Hepatocyte (in vitro differentiated cells): Measurements from ENCODE around the gene RANBP17. TPM values are rescaled to one million over a fixed set of nuclear protein-coding genes. Genes with fewer than 3 reads are reported as not detected.

ENCODE experiments used
- DNase-seq: peaks from one replicate; pipeline ENCODE4 v3.0.0-alpha.2; 2016; ENCODE audit warnings: low spot score
- H2AFZ ChIP-seq: fragments of 200-600 bp; sonication (generic); 2 replicates; pipeline ENCODE4 v1.6.0; 2016; ENCODE audit warnings: antibody characterized with exemption, mild to moderate bottlenecking
- H3K27ac ChIP-seq: fragments of 200-600 bp; sonication (generic); 2 replicates; pipeline ENCODE4 v1.5.1; 2016; ENCODE audit warnings: mild to moderate bottlenecking
- H3K27me3 ChIP-seq: fragments of 200-600 bp; sonication (generic); 2 replicates; pipeline ENCODE4 v1.6.1; 2016
- H3K36me3 ChIP-seq: fragments of 200-600 bp; sonication (generic); replicated peaks from 2 replicates; pipeline ENCODE4 v1.5.1; 2016; ENCODE audit warnings: low read depth; ENCODE audit not compliant: insufficient read depth
- H3K4me1 ChIP-seq: fragments of 200-600 bp; sonication (generic); 2 replicates; pipeline ENCODE4 v1.5.1; 2016; ENCODE audit warnings: mild to moderate bottlenecking, moderate library complexity; ENCODE audit not compliant: insufficient read depth
- H3K4me2 ChIP-seq: fragments of 200-600 bp; sonication (generic); 2 replicates; pipeline ENCODE4 v1.6.0; 2016
- H3K4me3 ChIP-seq: fragments of 200-600 bp; sonication (generic); 2 replicates; pipeline ENCODE4 v1.5.1; 2016; ENCODE audit warnings: mild to moderate bottlenecking
- H3K79me2 ChIP-seq: fragments of 200-600 bp; sonication (generic); 2 replicates; pipeline ENCODE4 v1.6.0; 2017; ENCODE audit warnings: mild to moderate bottlenecking
- H3K9me2 ChIP-seq: fragments of 200-600 bp; sonication (generic); replicated peaks from 2 replicates; pipeline ENCODE4 v1.6.0; 2017; ENCODE audit warnings: mild to moderate bottlenecking; ENCODE audit not compliant: insufficient read depth
- H3K9me3 ChIP-seq: fragments of 200-600 bp; sonication (generic); 2 replicates; pipeline ENCODE4 v1.5.1; 2016; ENCODE audit warnings: low read depth, mild to moderate bottlenecking
- H4K20me1 ChIP-seq: fragments of 200-600 bp; sonication (generic); 2 replicates; pipeline ENCODE4 v1.6.0; 2016; ENCODE audit warnings: mild to moderate bottlenecking; ENCODE audit not compliant: insufficient read depth, poor library complexity, severe bottlenecking
- CTCF ChIP-seq: fragments of 200-600 bp; sonication (generic); IDR thresholded peaks from 2 replicates; pipeline ENCODE4 v1.5.1; 2016; ENCODE audit warnings: antibody characterized with exemption, mild to moderate bottlenecking; ENCODE audit not compliant: poor library complexity
- EZH2 ChIP-seq: fragments of 200-600 bp; sonication (generic); IDR thresholded peaks from 2 replicates; pipeline ENCODE4 v1.6.1; 2016; ENCODE audit warnings: antibody characterized with exemption, mild to moderate bottlenecking, borderline replicate concordance
- EZH2phosphoT487 ChIP-seq: fragments of 200-600 bp; sonication (generic); IDR thresholded peaks from one replicate; pipeline ENCODE4 v1.6.1; 2018; ENCODE audit warnings: antibody characterized with exemption, mild to moderate bottlenecking, low read depth, moderate library complexity; ENCODE audit not compliant: unreplicated experiment, severe bottlenecking
- WGBS: methylation state at CpG from one replicate; pipeline ENCODE4 v1.1.6; 2016; ENCODE audit warnings: low lambda C conversion rate; ENCODE audit errors: missing lambda C conversion rate; 5-methylcytosine and 5-hydroxymethylcytosine counted together
- polyA plus RNA-seq: library from polyadenylated mRNA; unstranded; fragments of >200 nt; fragmentation: Nextera tagmentation; extraction: Ambion mirVana; gene quantifications from 2 replicates; pipeline ENCODE4 v1.2.1, GENCODE V29; 2016
- total RNA-seq: library from RNA; depleted of rRNA; stranded (reverse); fragments of >200 nt; gene quantifications from 2 replicates; pipeline ENCODE4 v1.2.3, GENCODE V29; 2014

Gene RANBP17
- total and polyA plus RNA-seq, 2 experiments from 2014 or later = 11.7 to 17.1 TPM

GRCh38 chr5:171188016-171188415 lies 326.2 kb downstream of the RANBP17 start:
- Histone ChIP-seq H3K36me3 (no peaks in the 10 kb centered on the region), H3K27ac (no peak overlapping the region), H2AFZ (no peak overlapping the region), H3K4me1 (no peaks in the 10 kb centered on the region), H3K79me2 (no peaks in the 10 kb centered on the region), H3K4me2 (no peak overlapping the region), H3K4me3 (no peak overlapping the region), H3K9me2 (no peaks in the 10 kb centered on the region), H4K20me1 (no peaks in the 10 kb centered on the region), H3K27me3 (no peaks in the 10 kb centered on the region), H3K9me3 (no peaks in the 10 kb centered on the region)
- DNase-seq = no peak
- TF ChIP-seq EZH2phosphoT487 = no peak
- TF ChIP-seq EZH2 = no peak
- TF ChIP-seq CTCF = no peak
- 84% methylated on average over 4 of the region's 4 CpGs for WGBS

- no peak for DNase-seq
- Histone ChIP-seq H3K79me2 (no peaks in the 10 kb centered on the region), H3K9me3 (no peaks in the 10 kb centered on the region), H3K27me3 (no peaks in the 10 kb centered on the region), H3K4me1 (no peaks in the 10 kb centered on the region), H3K27ac (no peak overlapping the region), H3K4me2 (no peak overlapping the region), H3K4me3 (no peak overlapping the region), H4K20me1 (no peaks in the 10 kb centered on the region), H3K36me3 (no peaks in the 10 kb centered on the region), H3K9me2 (no peaks in the 10 kb centered on the region), H2AFZ (no peak overlapping the region)
- WGBS = 92% methylated on average over 4 of the region's 4 CpGs
- TF ChIP-seq CTCF (no peak), EZH2 (no peak), EZH2phosphoT487 (no peak)
Measured at GRCh38 chr5:171189442-171189841, 327.6 kb downstream of the RANBP17 start.

- Histone ChIP-seq H3K9me3 (no peaks in the 10 kb centered on the region), H3K27ac (no peak overlapping the region), H4K20me1 (no peaks in the 10 kb centered on the region), H3K9me2 (no peaks in the 10 kb centered on the region), H3K4me3 (no peak overlapping the region), H3K27me3 (no peaks in the 10 kb centered on the region), H2AFZ (no peak overlapping the region), H3K79me2 (no peaks in the 10 kb centered on the region), H3K36me3 (no peaks in the 10 kb centered on the region), H3K4me2 (no peak overlapping the region), H3K4me1 (no peaks in the 10 kb centered on the region)
- no peak for TF ChIP-seq CTCF
- no peak for TF ChIP-seq EZH2phosphoT487
- TF ChIP-seq EZH2 = no peak
- 89% methylated on average over 1 of the region's 1 CpG for WGBS
- DNase-seq = no peak
Measured at GRCh38 chr5:171192111-171192510, 330.3 kb downstream of the RANBP17 start.

- no peak for DNase-seq
- H3K36me3 ChIP-seq = no peaks in the 10 kb centered on the region
Measured at GRCh38 chr5:171201310-171201709, 339.5 kb downstream of the RANBP17 start.

More at GRCh38 chr5:171201310-171201709, 339.5 kb downstream of the RANBP17 start:
- H3K79me2 ChIP-seq = no peaks in the 10 kb centered on the region
- H3K9me2 ChIP-seq = no peaks in the 10 kb centered on the region
- TF ChIP-seq EZH2phosphoT487 (no peak), EZH2 (no peak), CTCF (no peak)
- no peak overlapping the region for H3K4me2 ChIP-seq
- H3K4me3 ChIP-seq = no peak overlapping the region
- H3K27ac ChIP-seq = no peak overlapping the region
- no peaks in the 10 kb centered on the region for H3K9me3 ChIP-seq
- no peaks in the 10 kb centered on the region for H3K4me1 ChIP-seq
- H2AFZ ChIP-seq = no peak overlapping the region
- WGBS = 34% methylated on average over 6 of the region's 6 CpGs
- no peaks in the 10 kb centered on the region for H4K20me1 ChIP-seq
- H3K27me3 ChIP-seq = no peaks in the 10 kb centered on the region
